Activated T-helper 9 cell treated with anti-CD3 and anti-CD28 coated beads, Interleukin-2, amount 50 U/mL, for 16 hours (primary cell): ENCODE data around the gene DUSP11.
"Not testable (repeated sequence)": the region's sequence is repeated elsewhere in the genome, so short reads cannot be mapped to it uniquely, and the experiment has no call there.

Experiments
- DNase-seq: peaks from one replicate; pipeline ENCODE4 v3.0.0-alpha.2; 2020; ENCODE audit warnings: low read depth

The DUSP11 gene

GRCh38 chr2:73772819-73773218, 7.1 kb downstream of the DUSP11 start:
- no peak for DNase-seq

- no peak for DNase-seq
Measured at GRCh38 chr2:73770725-73771124, 9.2 kb downstream of the DUSP11 start.

- no peak for DNase-seq
Measured at GRCh38 chr2:73766994-73767393, 12.9 kb downstream of the DUSP11 start.

- DNase-seq, result no peak
Measured at GRCh38 chr2:73766349-73766748, 13.6 kb downstream of the DUSP11 start.

GRCh38 chr2:73764945-73765344, 15.0 kb downstream of the DUSP11 start:
- no peak for DNase-seq

GRCh38 chr2:73762571-73762970, 17.3 kb downstream of the DUSP11 start:
- no peak for DNase-seq

GRCh38 chr2:73759904-73760303, 20.0 kb downstream of the DUSP11 start:
- DNase-seq, result no peak

GRCh38 chr2:73759285-73759764, 20.6 kb downstream of the DUSP11 start:
- DNase-seq, result no peak

- not testable (repeated sequence) for DNase-seq
Measured at GRCh38 chr2:73754332-73754731, 25.6 kb downstream of the DUSP11 start.

GRCh38 chr2:73749314-73749713, 30.6 kb downstream of the DUSP11 start:
- no peak for DNase-seq

GRCh38 chr2:73746877-73747208, 33.1 kb downstream of the DUSP11 start:
- DNase-seq, result no peak

- no peak for DNase-seq
Measured at GRCh38 chr2:73746015-73746876, 33.7 kb downstream of the DUSP11 start.

- no peak for DNase-seq
Measured at GRCh38 chr2:73740767-73741166, 39.1 kb downstream of the DUSP11 start.

- no peak for DNase-seq
Measured at GRCh38 chr2:73739101-73739500, 40.8 kb downstream of the DUSP11 start.

- DNase-seq, result peak; percentile 91
Measured at GRCh38 chr2:73736855-73737779, 42.8 kb downstream of the DUSP11 start, which contains the start of gene TPRKB. Gene TPRKB (minus strand): TSS chr2:73737345. CDS start chr2:73734569, 2,776 bp downstream.

GRCh38 chr2:73736378-73736777, 43.5 kb downstream of the DUSP11 start:
- DNase-seq, result no peak

- no peak for DNase-seq
Measured at GRCh38 chr2:73730810-73731209, 49.1 kb downstream of the DUSP11 start.

- no peak for DNase-seq
Measured at GRCh38 chr2:73728711-73729110, 51.2 kb downstream of the DUSP11 start.

- no peak for DNase-seq
Measured at GRCh38 chr2:73728043-73728442, 51.9 kb downstream of the DUSP11 start.

- DNase-seq, result not testable (repeated sequence)
Measured at GRCh38 chr2:73726657-73727056, 53.2 kb downstream of the DUSP11 start.

GRCh38 chr2:73718851-73719621, 60.9 kb downstream of the DUSP11 start:
- no peak for DNase-seq

- DNase-seq, result no peak
Measured at GRCh38 chr2:73718421-73718820, 61.5 kb downstream of the DUSP11 start.
